ENCODE data around the gene BUD31. TPM values are rescaled to one million over a fixed set of nuclear protein-coding genes. Genes with fewer than 3 reads are reported as not detected.
"Not testable (repeated sequence)": the region's sequence is repeated elsewhere in the genome, so short reads cannot be mapped to it uniquely, and the experiment has no call there.

Gene BUD31
- total RNA-seq, 4 donors from 2014 or later, result 61.8 to 82.0 (median 66.2) TPM

GRCh38 chr7:99386584-99387238 lies 22.1 kb upstream of the BUD31 start:
- H3K36me3 ChIP-seq, result peaks cover 23 to 70% (median 65%) of the 10 kb centered on the region in 4 donors
- WGBS, result 94% methylated on average over 7 of the region's 9 CpGs
- no peak overlapping the region for H3K27ac ChIP-seq (replicated peaks in 1 of 4)
- peaks cover 1 to 11% (median 4%) of the 10 kb centered on the region in 4 donors for H3K4me1 ChIP-seq
- DNase-seq (ENCODE audit: extremely low spot score), result no peak
- no peaks in the 10 kb centered on the region for H3K27me3 ChIP-seq
- TF ChIP-seq POLR2A (IDR thresholded peaks at IDR 0.05; ENCODE audit: low read depth) (no peak), CTCF (IDR thresholded peaks at IDR 0.05) (peak in 1 of 3 experiments; percentile 12)
- H3K4me3 ChIP-seq, result no peak overlapping the region
- intact Hi-C loops (cut with DNase I), result no loop called here
- H3K9me3 ChIP-seq, result no peaks in the 10 kb centered on the region

- peaks cover 4 to 12% (median 5%) of the 10 kb centered on the region in 4 donors for H3K4me1 ChIP-seq
- H3K27ac ChIP-seq (replicated peaks in 1 of 4); H3K4me3 ChIP-seq; DNase-seq (ENCODE audit: extremely low spot score); intact Hi-C loops (cut with DNase I); H3K9me3 ChIP-seq; H3K27me3 ChIP-seq: not testable (repeated sequence)
- peaks cover 23 to 71% (median 69%) of the 10 kb centered on the region in 4 donors for H3K36me3 ChIP-seq
- 86% methylated on average over 14 of the region's 14 CpGs for WGBS
Measured at GRCh38 chr7:99387239-99387635, 21.5 kb upstream of the BUD31 start.

GRCh38 chr7:99387912-99388311 lies 20.9 kb upstream of the BUD31 start:
- H3K9me3 ChIP-seq, result no peaks in the 10 kb centered on the region
- no peak for DNase-seq (ENCODE audit: extremely low spot score)
- no peak overlapping the region for H3K27ac ChIP-seq (replicated peaks in 1 of 4)
- intact Hi-C loops (cut with DNase I), result no loop called here
- 100% methylated on average over 1 of the region's 20 CpGs for WGBS
- TF ChIP-seq EP300 (IDR thresholded peaks at IDR 0.05) (no peak), CTCF (IDR thresholded peaks at IDR 0.05) (no peak), POLR2AphosphoS5 (IDR thresholded peaks at IDR 0.05) (no peak), POLR2A (IDR thresholded peaks at IDR 0.05; ENCODE audit: low read depth) (no peak)
- no peak overlapping the region for H3K4me3 ChIP-seq
- peaks cover 10 to 19% (median 11%) of the 10 kb centered on the region in 4 donors for H3K4me1 ChIP-seq
- no peaks in the 10 kb centered on the region for H3K27me3 ChIP-seq
- peaks cover 23 to 71% (median 70%) of the 10 kb centered on the region in 4 donors for H3K36me3 ChIP-seq

- DNase-seq (ENCODE audit: extremely low spot score), result no peak
- Histone ChIP-seq H3K27me3 (no peaks in the 10 kb centered on the region), H3K36me3 (peaks cover 23 to 82% (median 77%) of the 10 kb centered on the region in 4 donors), H3K27ac (replicated peaks in 1 of 4) (no peak overlapping the region), H3K4me3 (no peak overlapping the region), H3K4me1 (peaks cover 20 to 30% (median 24%) of the 10 kb centered on the region in 4 donors), H3K9me3 (no peaks in the 10 kb centered on the region)
- intact Hi-C loops (cut with DNase I), result no loop called here
- WGBS, result 99% methylated on average over 10 of the region's 13 CpGs
- TF ChIP-seq CTCF (IDR thresholded peaks at IDR 0.05) (no peak), POLR2AphosphoS5 (IDR thresholded peaks at IDR 0.05) (no peak), POLR2A (IDR thresholded peaks at IDR 0.05; ENCODE audit: low read depth) (no peak), EP300 (IDR thresholded peaks at IDR 0.05) (no peak)
Measured at GRCh38 chr7:99389772-99390171, 19.0 kb upstream of the BUD31 start.

- H3K4me1 ChIP-seq, result peaks cover 21 to 27% (median 24%) of the 10 kb centered on the region in 4 donors
Measured at GRCh38 chr7:99390941-99391602, 17.7 kb upstream of the BUD31 start.

More at GRCh38 chr7:99390941-99391602, 17.7 kb upstream of the BUD31 start:
- no peak for DNase-seq (ENCODE audit: extremely low spot score)
- Histone ChIP-seq H3K27ac (replicated peaks in 1 of 4) (no peak overlapping the region), H3K9me3 (no peaks in the 10 kb centered on the region), H3K4me3 (no peak overlapping the region), H3K27me3 (no peaks in the 10 kb centered on the region), H3K36me3 (peaks cover 23 to 87% (median 80%) of the 10 kb centered on the region in 4 donors)
- intact Hi-C loops (cut with DNase I), result no loop called here
- TF ChIP-seq CTCF (IDR thresholded peaks at IDR 0.05), result no peak
- TF ChIP-seq POLR2A (IDR thresholded peaks at IDR 0.05; ENCODE audit: low read depth), result no peak
- TF ChIP-seq EP300 (IDR thresholded peaks at IDR 0.05), result no peak
- no peak for TF ChIP-seq POLR2AphosphoS5 (IDR thresholded peaks at IDR 0.05)
- WGBS, result 93% methylated on average over 19 of the region's 23 CpGs
